AG10803 (cell line): ENCODE data around the gene GRIK5.
A peak's percentile ranks its signal among the peaks of the same experiment; 100 is the strongest.

Experiments
- DNase-seq: peaks from one replicate; pipeline ENCODE4 v3.0.0; 2010; ENCODE audit warnings: low read depth
- H3K4me3 ChIP-seq: 2 replicates; pipeline ENCODE4 v1.5.1; 2011; ENCODE audit warnings: mild to moderate bottlenecking, low read length, control low read depth
- TF ChIP-seq, protein P1 (sequence below): conservative IDR thresholded peaks from 2 replicates; pipeline ENCODE4 v1.5.1; 2011; ENCODE audit warnings: mild to moderate bottlenecking, low read length, control low read depth, inconsistent platforms

GRIK5 gene

DNA sequence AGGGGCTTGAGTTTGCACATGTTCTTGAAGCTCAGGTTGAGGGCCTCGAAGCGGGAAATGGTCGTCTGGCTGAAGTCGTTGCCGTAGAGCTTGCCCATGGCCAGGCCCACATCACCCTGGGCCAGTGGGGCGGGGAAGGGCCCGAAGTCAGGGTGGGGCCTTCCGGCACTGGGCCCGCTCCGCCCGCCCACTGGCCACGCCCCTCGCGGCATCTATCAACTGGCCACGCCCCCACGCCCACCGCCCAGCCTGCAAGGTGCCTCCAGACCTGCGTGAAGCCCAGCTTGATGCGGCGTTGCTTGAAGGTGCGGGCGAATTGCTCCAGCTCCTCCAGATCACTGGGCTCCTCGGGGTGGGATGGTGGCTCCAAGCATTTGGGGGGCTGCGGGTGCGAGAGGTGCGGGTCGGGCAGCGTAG, 25.8 kb upstream of the GRIK5 start:
- TF ChIP-seq, protein P1, sequence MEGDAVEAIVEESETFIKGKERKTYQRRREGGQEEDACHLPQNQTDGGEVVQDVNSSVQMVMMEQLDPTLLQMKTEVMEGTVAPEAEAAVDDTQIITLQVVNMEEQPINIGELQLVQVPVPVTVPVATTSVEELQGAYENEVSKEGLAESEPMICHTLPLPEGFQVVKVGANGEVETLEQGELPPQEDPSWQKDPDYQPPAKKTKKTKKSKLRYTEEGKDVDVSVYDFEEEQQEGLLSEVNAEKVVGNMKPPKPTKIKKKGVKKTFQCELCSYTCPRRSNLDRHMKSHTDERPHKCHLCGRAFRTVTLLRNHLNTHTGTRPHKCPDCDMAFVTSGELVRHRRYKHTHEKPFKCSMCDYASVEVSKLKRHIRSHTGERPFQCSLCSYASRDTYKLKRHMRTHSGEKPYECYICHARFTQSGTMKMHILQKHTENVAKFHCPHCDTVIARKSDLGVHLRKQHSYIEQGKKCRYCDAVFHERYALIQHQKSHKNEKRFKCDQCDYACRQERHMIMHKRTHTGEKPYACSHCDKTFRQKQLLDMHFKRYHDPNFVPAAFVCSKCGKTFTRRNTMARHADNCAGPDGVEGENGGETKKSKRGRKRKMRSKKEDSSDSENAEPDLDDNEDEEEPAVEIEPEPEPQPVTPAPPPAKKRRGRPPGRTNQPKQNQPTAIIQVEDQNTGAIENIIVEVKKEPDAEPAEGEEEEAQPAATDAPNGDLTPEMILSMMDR, result no peak
- no peak overlapping the region for H3K4me3 ChIP-seq
- no peak for DNase-seq

GRCh38 chr19:42095142-42095813, 25.3 kb upstream of the GRIK5 start:
- no peak overlapping the region for H3K4me3 ChIP-seq
- TF ChIP-seq, protein P1, result no peak

DNA sequence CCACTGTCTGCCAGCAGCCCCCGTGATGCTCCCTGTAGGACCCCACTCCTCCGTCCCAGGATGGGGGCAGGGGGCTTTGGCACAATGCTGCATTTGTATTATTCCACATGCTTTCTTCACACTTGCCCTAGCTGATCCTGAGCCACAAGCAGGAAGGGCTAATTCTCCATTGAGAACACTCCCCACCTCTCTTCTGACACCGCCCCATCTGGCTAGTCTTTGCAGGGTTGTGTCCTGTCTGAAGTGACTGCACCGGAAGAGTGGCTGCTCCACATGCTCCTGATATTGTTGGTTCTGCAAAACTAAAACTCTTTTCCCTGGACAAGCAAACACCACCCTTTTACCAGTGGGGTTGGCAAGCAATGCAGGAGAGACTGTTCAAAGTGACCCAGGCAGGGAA, 23.9 kb upstream of the GRIK5 start:
- no peak for DNase-seq
- H3K4me3 ChIP-seq, result no peak overlapping the region

More at GRCh38 chr19:42095142-42095813, 25.3 kb upstream of the GRIK5 start:
- DNase-seq, result no peak

DNA sequence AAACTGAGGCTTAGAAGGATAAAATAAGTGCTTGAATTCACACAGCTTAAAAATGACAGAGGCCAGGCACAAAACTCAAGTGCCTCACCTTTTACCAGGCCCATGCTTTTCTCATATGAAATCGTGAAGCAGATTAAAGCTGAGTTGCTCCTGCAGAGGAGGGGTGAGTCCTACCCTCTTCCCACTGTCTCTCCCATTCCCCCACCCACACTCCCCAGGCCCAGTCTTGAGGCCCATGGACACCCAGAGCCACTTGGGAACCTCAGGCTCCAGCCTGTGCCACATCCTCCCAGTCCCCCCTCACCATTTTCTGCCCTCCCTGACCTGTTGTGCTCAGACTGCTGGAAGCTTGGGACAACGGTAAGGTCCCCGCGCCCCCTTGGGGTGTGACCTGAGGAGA, 23.5 kb upstream of the GRIK5 start:
- DNase-seq, result no peak
- TF ChIP-seq, protein P1, result no peak
- H3K4me3 ChIP-seq, result no peak overlapping the region

More for the DNA sequence above, 23.9 kb upstream of the GRIK5 start:
- TF ChIP-seq, protein P1, result no peak

GRCh38 chr19:42092350-42092749, 22.3 kb upstream of the GRIK5 start:
- TF ChIP-seq, protein P1, result peak; percentile 46
- H3K4me3 ChIP-seq, result no peak overlapping the region
- DNase-seq, result no peak

GRCh38 chr19:42091742-42092141, 21.7 kb upstream of the GRIK5 start:
- TF ChIP-seq, protein P1, result no peak
- peak; percentile 54 for DNase-seq
- no peak overlapping the region for H3K4me3 ChIP-seq

DNA sequence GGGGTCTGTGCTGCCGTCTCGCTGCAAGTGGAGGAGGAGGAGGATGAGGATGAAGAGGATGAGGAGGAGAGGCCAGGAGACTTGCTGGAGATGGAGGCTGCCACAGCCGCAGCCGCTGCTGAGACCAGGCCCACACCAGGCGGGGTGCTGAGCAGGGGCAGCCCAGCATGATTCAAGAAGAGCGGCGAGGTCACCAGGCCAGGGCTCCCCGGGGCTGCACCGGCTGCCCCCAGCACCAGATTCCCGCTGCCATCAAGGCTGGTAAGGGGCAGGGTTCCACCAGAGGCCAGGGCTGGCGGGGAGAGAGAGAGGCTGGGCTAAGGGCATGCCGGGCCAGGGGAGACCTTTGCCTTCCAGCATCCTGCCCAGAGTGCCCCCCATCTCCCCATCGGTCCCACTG, 21.3 kb upstream of the GRIK5 start:
- H3K4me3 ChIP-seq, result no peak overlapping the region
- TF ChIP-seq, protein P1, result no peak
- no peak for DNase-seq
